IMR-90 (cell line): Measurements from ENCODE around the gene POLD3. TPM values are rescaled to one million over a fixed set of nuclear protein-coding genes. Genes with fewer than 3 reads are reported as not detected.
"Not testable (repeated sequence)": the region's sequence is repeated elsewhere in the genome, so short reads cannot be mapped to it uniquely, and the experiment has no call there.

Experiments used
- ATAC-seq: fragments of 200-7000 bp; cut with Tn5 transposase; 2 replicates; pipeline ENCODE4 v1.9.1; 2020; ENCODE audit warnings: low read depth, mild to moderate bottlenecking, moderate library complexity
- BruUV-seq: library from RNA; stranded (reverse); fragments of 400-500 nt; replicated peaks from 2 replicates; lab custom pipeline; 2021; lab: Mats Ljungman, UMichigan
- CTCF ChIA-PET: fragments of 300-600 bp; formaldehyde crosslinking; extraction: SDS; loops from one replicate; lab custom pipeline; 2021; ENCODE audit warnings: antibody characterized with exemption; lab: Yijun Ruan, JAX
- POLR2A ChIA-PET: fragments of 300-600 bp; sonication (Branson Sonifier 250); formaldehyde crosslinking; loops from one replicate; lab custom pipeline; 2022; ENCODE audit warnings: antibody characterized with exemption; ENCODE audit not compliant: unreplicated experiment; lab: Charles Lee
- DNase-seq: peaks from one replicate; pipeline ENCODE4 v3.0.0; 2013
- H2AFZ ChIP-seq: replicated peaks from 2 replicates; pipeline ENCODE3; 2013; ENCODE audit warnings: low read length, mild to moderate bottlenecking; ENCODE audit not compliant: poor library complexity
- H2AK5ac ChIP-seq: 2 replicates; pipeline ENCODE4 v1.6.1; 2013; ENCODE audit warnings: low read depth, low read length, inconsistent platforms
- H2AK9ac ChIP-seq: replicated peaks from 2 replicates; pipeline ENCODE3; 2013; ENCODE audit warnings: mild to moderate bottlenecking, low read depth, low read length, moderate library complexity; ENCODE audit not compliant: poor library complexity
- H2BK120ac ChIP-seq: 2 replicates; pipeline ENCODE4 v1.6.1; 2013; ENCODE audit warnings: low read depth, low read length, inconsistent platforms
- H2BK15ac ChIP-seq: 3 replicates; pipeline ENCODE4 v1.6.1; 2013; ENCODE audit warnings: low read depth, low read length, inconsistent platforms
- H2BK20ac ChIP-seq: 2 replicates; pipeline ENCODE4 v1.6.1; 2013; ENCODE audit warnings: low read depth, mild to moderate bottlenecking, inconsistent platforms, low read length, moderate library complexity
- H2BK5ac ChIP-seq: 2 replicates; pipeline ENCODE4 v1.6.1; 2013; ENCODE audit warnings: mild to moderate bottlenecking, low read depth, low read length, inconsistent platforms; ENCODE audit not compliant: poor library complexity, severe bottlenecking
- H3K14ac ChIP-seq: replicated peaks from 2 replicates; pipeline ENCODE4 v1.6.1; 2013; ENCODE audit warnings: low read depth, low read length, inconsistent platforms
- H3K18ac ChIP-seq: 2 replicates; pipeline ENCODE4 v1.6.1; 2013; ENCODE audit warnings: low read depth, low read length, control low read depth
- H3K23ac ChIP-seq: 2 replicates; pipeline ENCODE4 v1.6.1; 2013; ENCODE audit warnings: low read depth, low read length, inconsistent platforms
- H3K27ac ChIP-seq: 2 replicates; pipeline ENCODE4 v1.5.1; 2013; ENCODE audit warnings: mild to moderate bottlenecking, control low read depth, low read length; ENCODE audit not compliant: insufficient read depth
- H3K27me3 ChIP-seq: 2 replicates; pipeline ENCODE4 v1.6.1; 2013; ENCODE audit warnings: low read length; ENCODE audit not compliant: control insufficient read depth, insufficient read depth
- H3K36me3 ChIP-seq: 2 replicates; pipeline ENCODE4 v1.6.1; 2013; ENCODE audit warnings: low read length, mixed read lengths; ENCODE audit not compliant: control insufficient read depth, insufficient read depth
- H3K4ac ChIP-seq: 2 replicates; pipeline ENCODE4 v1.6.1; 2013; ENCODE audit warnings: low read depth, low read length, inconsistent platforms
- H3K4me1 ChIP-seq: 2 replicates; pipeline ENCODE4 v1.6.1; 2013; ENCODE audit warnings: low read length, mixed read lengths; ENCODE audit not compliant: control insufficient read depth, insufficient read depth
- H3K4me2 ChIP-seq: 2 replicates; pipeline ENCODE4 v1.6.1; 2013; ENCODE audit warnings: low read depth, mild to moderate bottlenecking, control low read depth, low read length, moderate library complexity
- H3K4me3 ChIP-seq: 2 replicates; pipeline ENCODE4 v1.5.1; 2013; ENCODE audit warnings: low read depth, mild to moderate bottlenecking, control low read depth, low read length, moderate library complexity; ENCODE audit not compliant: insufficient read depth
- H3K56ac ChIP-seq: 2 replicates; pipeline ENCODE4 v1.6.1; 2013; ENCODE audit warnings: low read length, inconsistent platforms; ENCODE audit not compliant: insufficient read depth; ENCODE audit errors: extremely low read depth
- H3K79me1 ChIP-seq, 2 experiments: 2 replicates each; pipeline ENCODE4 v1.6.1; 2013; ENCODE audit warnings: low read length in 2 of 2, inconsistent platforms in 1 of 2, low read depth in 1 of 2
- H3K9ac ChIP-seq: 2 replicates; pipeline ENCODE4 v1.6.1; 2013; ENCODE audit warnings: low read depth, low read length, control low read depth
- H3K9me1 ChIP-seq: 2 replicates; pipeline ENCODE4 v1.6.1; 2013; ENCODE audit warnings: low read length, inconsistent platforms; ENCODE audit not compliant: insufficient read depth
- H3K9me3 ChIP-seq: 2 replicates; pipeline ENCODE4 v1.6.1; 2013; ENCODE audit warnings: low read length; ENCODE audit not compliant: control insufficient read depth, insufficient read depth
- H4K20me1 ChIP-seq: 2 replicates; pipeline ENCODE4 v1.6.1; 2013; ENCODE audit warnings: low read length, inconsistent platforms; ENCODE audit not compliant: insufficient read depth
- H4K5ac ChIP-seq: 2 replicates; pipeline ENCODE4 v1.6.1; 2013; ENCODE audit warnings: mild to moderate bottlenecking, low read depth, low read length, control low read depth
- H4K8ac ChIP-seq, 2 experiments: 2 replicates each; pipeline ENCODE4 v1.6.1; 2013; ENCODE audit warnings: low read depth in 2 of 2, low read length in 2 of 2, control low read depth in 1 of 2, inconsistent platforms in 1 of 2
- H4K91ac ChIP-seq: 2 replicates; pipeline ENCODE4 v1.6.1; 2013; ENCODE audit warnings: low read depth, low read length, inconsistent platforms; ENCODE audit not compliant: insufficient read depth
- WGBS, 2 experiments: methylation state at CpG; one replicate each; pipeline versions ENCODE4 v1.1.5 to v1.1.7; 2013; ENCODE audit warnings: missing lambda C conversion rate in 2 of 2; ENCODE audit not compliant: insufficient read length in 1 of 2; ENCODE audit errors: extremely low coverage in 2 of 2; 5-methylcytosine and 5-hydroxymethylcytosine counted together
- dilution Hi-C: fragments of 300-500 bp; cut with HindIII; formaldehyde crosslinking; loops from one replicate; pipeline ENCODE4 v1.14.3; 2018; ENCODE audit warnings: low sequenced_read_pairs; ENCODE audit not compliant: unreplicated experiment
- in situ Hi-C: fragments of 300-500 bp; cut with MboI; formaldehyde crosslinking; loops from 3 replicates; pipeline ENCODE4 v1.14.3; 2019; ENCODE audit warnings: low sequenced_read_pairs, inconsistent platforms, mixed read lengths
- intact Hi-C: fragments of 100-400 bp; cut with micrococcal nuclease; formaldehyde crosslinking; loops from 2 replicates; pipeline ENCODE4 v1.10.0; 2022
- polyA plus RNA-seq, 3 experiments: library from polyadenylated mRNA; depleted of rRNA; stranded (reverse); fragments of >200 nt; gene quantifications; 2 replicates each; pipeline ENCODE4 v1.2.3, GENCODE V29; 2012; ENCODE audit warnings: low replicate concordance in 1 of 3
- total RNA-seq: library from RNA; depleted of rRNA; stranded (reverse); fragments of >200 nt; gene quantifications from 2 replicates; pipeline ENCODE4 v1.2.3, GENCODE V29; 2012

Gene POLD3
- total and polyA plus RNA-seq, 2 of the 4 experiments (the other 2 are of a cell fraction): 9.1 to 9.2 TPM

DNA sequence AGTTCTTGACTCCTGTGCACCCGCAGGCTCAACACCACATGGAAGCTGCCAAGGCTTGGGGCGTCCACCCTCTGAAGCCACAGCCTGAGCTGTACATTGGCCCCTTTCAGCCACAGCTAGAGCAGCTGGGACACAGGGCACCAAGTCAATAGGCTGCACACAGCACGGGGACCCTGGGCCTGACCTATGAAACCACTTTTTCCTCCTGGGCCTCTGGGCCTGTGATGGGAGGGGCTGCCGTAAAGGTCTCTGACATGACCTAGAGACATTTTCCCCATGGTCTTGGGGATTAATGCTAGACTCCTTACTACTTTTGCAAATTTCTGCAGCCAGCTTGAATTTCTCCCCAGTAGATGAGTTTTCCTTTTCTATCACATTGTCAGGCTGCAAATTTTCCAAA, 66.7 kb downstream of the POLD3 start:
- H4K91ac ChIP-seq, H3K14ac ChIP-seq, H2BK15ac ChIP-seq, H3K9ac ChIP-seq, intact Hi-C loops, H3K36me3 ChIP-seq, H2AK5ac ChIP-seq, H4K5ac ChIP-seq, H2AK9ac ChIP-seq, H2BK120ac ChIP-seq, H3K27ac ChIP-seq, H3K23ac ChIP-seq, H4K8ac ChIP-seq, H3K4me1 ChIP-seq, H2BK5ac ChIP-seq, H3K4me2 ChIP-seq, dilution Hi-C loops, BruUV-seq, H3K56ac ChIP-seq, H3K4ac ChIP-seq, DNase-seq, H3K79me1 ChIP-seq, H3K9me1 ChIP-seq, H2BK20ac ChIP-seq, in situ Hi-C loops, POLR2A ChIA-PET, H4K20me1 ChIP-seq, H3K18ac ChIP-seq, H3K4me3 ChIP-seq, H3K27me3 ChIP-seq, CTCF ChIA-PET, H2AFZ ChIP-seq, ATAC-seq, H3K9me3 ChIP-seq: not testable (repeated sequence)
- no CpG with 5 or more reads among the region's 4 CpGs for WGBS, 2 experiments
